ENCODE data around the gene DCAF7.

- TF ChIP-seq CTCF (IDR thresholded peaks at IDR 0.05) (no peak), POLR2A (IDR thresholded peaks at IDR 0.05) (no peak)
These were observed 83.9 kb downstream of the DCAF7 start for GRCh38 chr17:63634163-63634562.

All from Peyer's patch (tissue), 4 donors.